ENCODE results near the gene EIF2B5.

EIF2B5 gene

GRCh38 chr3:184169896-184170875 is 35.0 kb downstream of the EIF2B5 start:
- no peak for DNase-seq
- in situ Hi-C loops (cut with MboI; ENCODE audit: low pct_unique_long_range_greater_than_20kb, low sequenced_read_pairs): no loop called here

DNA sequence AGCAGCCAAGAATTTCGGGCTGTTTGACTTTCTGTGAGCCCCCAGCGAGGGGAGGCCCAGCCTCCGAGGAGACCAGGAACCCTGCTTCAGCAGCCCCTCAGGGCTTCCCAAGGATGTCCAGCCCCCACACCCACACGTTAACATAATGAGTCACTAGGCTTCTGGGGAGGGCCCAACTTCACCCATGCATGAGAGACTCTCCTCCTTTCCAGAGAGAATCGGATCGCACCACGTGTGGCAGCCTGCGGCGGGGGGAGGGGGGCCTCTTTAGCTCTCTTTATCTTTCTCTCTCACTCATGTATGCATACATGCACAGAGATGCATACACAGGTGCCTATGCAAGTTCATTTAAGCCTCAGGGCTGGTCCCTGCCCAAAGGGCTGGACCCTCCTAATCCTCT is 36.4 kb downstream of the EIF2B5 start:
- no peak for DNase-seq
- in situ Hi-C loops (cut with MboI; ENCODE audit: low pct_unique_long_range_greater_than_20kb, low sequenced_read_pairs): no loop called here

DNA sequence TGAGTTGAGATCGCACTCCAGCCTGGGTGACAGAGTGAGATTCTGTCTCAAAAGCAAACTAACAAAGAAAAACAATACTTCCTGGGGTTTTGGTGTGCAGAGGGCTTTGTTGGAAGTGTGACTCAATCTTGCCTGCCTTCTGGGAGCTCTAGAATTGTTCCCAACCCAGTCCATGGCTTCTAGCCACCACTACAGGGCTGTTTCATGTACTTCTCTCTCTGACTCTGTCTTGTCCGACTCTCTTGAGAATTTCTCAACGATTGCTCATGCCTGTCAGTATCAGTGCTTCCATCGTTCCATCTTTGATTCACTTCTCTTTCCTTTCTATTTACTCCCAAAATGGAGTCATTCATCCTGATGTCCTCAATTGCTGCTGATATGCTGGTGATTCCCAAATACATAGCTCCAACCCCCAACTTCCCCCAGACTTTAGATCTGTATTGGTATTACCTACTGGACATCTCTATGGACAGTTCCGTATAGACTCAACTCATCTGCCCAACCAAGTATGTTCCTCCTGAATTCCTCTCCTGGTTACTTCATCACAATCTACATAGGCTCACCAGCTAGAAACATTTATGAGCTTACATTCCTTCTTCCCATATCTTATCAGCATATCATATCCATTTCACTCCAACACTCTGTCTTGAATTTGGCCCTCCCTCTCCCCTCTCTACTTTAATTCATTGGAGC is 37.7 kb downstream of the EIF2B5 start:
- DNase-seq: no peak

DNA sequence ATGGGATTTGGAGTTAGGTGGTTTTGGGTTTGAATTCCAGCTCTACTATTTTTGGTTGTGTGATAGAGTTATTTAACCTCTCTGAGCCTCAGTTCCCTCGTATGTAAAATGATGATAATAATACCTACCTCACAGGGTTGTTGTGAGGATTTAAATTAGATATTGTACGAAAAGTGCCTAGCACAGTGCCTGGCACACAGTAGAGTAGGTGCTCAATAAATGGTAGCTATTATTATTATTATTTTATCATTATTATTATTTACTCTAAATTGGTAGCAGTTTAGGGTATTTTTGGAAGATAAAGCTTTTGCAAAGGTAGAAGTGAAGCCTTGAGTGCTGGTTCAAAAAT is 38.2 kb downstream of the EIF2B5 start:
- in situ Hi-C loops (cut with MboI; ENCODE audit: low pct_unique_long_range_greater_than_20kb, low sequenced_read_pairs): no loop called here
- DNase-seq: no peak

More for the DNA sequence above, 37.7 kb downstream of the EIF2B5 start:
- in situ Hi-C loops (cut with MboI; ENCODE audit: low pct_unique_long_range_greater_than_20kb, low sequenced_read_pairs): no loop called here

DNA sequence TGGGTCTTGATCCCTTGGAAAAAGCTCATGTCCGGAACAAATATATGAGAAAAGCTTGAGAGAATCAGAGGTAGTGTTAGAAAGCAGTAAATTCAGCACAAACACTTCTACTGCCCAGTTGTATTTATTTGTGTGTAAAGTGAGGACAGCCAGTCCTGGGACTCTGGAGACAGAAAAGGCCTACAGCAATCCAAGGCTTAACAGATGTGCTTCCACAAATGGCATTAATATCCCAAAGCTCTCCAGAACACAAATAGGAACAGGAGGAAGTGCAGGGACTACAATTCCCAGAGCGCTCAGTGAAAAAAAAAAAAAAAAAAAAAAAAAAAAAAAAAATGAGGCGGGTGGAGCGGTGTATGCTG is 39.1 kb downstream of the EIF2B5 start:
- DNase-seq: no peak
- in situ Hi-C loops (cut with MboI; ENCODE audit: low pct_unique_long_range_greater_than_20kb, low sequenced_read_pairs): no loop called here

DNA sequence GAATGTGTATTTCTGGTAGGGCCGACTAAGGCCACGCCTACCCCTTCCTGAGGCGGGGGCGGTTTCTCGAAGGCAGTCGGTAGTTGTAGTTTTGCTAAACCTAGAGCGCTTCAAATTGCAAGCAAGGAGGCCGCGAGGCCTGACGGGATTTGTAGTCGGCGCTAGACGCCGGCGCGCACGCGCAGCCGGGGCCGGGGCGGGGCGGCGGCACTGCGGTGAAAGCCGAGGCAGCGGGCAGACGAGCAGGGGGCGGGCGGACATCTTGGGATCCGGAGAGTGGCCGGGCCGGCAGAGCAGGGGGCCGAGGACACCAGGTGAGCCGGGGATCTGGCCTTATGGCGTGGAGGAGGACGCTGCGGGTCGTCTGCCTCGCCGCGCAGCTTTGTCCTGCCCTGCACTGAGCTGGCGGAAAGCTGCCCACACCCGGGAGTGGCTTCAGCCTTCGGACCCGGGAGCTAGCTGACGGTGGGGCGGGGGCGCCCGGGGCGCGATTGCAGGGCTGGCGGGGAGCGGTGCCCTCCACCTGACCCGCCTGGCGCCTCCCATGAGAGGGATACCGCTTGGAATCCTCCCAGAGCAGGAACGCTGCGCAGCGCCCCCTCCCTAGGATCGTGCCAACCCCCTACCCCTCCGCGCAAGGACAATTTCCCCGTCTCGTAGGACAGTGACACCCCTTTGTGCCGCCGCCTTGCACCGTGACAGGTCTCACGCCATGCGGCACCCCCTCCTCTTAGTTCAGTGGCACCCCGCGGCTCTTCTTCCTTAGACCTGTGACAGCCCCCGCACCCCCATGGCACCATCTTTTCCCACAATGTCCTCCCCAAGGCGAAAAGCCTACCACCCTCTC is 39.7 kb downstream of the EIF2B5 start, which contains the start of gene AP2M1:
AP2M1 (plus strand) TSS at position 210 of the 847 bp plus-strand sequence. CDS start 2,139 bp downstream, outside the sequence.
- DNase-seq: peak; percentile 100
- in situ Hi-C loops (cut with MboI; ENCODE audit: low pct_unique_long_range_greater_than_20kb, low sequenced_read_pairs): no loop called here

GRCh38 chr3:184175506-184175905 is 40.3 kb downstream of the EIF2B5 start:
- in situ Hi-C loops (cut with MboI; ENCODE audit: low pct_unique_long_range_greater_than_20kb, low sequenced_read_pairs): no loop called here
- no peak for DNase-seq

DNA sequence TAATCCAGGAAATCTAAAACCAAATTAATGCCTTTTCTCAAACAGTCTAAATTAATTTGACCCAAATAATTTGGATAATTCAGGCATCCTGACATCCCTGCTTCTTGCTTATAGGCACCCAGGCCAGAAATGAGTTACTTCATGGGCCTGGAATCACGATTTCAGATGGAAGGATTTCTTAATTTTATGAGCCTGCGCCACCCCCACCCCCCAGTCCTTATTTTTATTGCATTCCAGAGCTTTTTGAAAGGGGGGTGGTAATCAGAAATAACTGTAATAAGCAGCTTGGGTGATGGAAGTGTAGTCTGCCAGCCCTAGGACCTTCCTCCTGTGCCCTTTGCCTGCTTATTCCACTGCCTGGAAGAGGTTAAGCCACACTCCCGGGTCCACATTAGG is 40.8 kb downstream of the EIF2B5 start:
- in situ Hi-C loops (cut with MboI; ENCODE audit: low pct_unique_long_range_greater_than_20kb, low sequenced_read_pairs): no loop called here

DNA sequence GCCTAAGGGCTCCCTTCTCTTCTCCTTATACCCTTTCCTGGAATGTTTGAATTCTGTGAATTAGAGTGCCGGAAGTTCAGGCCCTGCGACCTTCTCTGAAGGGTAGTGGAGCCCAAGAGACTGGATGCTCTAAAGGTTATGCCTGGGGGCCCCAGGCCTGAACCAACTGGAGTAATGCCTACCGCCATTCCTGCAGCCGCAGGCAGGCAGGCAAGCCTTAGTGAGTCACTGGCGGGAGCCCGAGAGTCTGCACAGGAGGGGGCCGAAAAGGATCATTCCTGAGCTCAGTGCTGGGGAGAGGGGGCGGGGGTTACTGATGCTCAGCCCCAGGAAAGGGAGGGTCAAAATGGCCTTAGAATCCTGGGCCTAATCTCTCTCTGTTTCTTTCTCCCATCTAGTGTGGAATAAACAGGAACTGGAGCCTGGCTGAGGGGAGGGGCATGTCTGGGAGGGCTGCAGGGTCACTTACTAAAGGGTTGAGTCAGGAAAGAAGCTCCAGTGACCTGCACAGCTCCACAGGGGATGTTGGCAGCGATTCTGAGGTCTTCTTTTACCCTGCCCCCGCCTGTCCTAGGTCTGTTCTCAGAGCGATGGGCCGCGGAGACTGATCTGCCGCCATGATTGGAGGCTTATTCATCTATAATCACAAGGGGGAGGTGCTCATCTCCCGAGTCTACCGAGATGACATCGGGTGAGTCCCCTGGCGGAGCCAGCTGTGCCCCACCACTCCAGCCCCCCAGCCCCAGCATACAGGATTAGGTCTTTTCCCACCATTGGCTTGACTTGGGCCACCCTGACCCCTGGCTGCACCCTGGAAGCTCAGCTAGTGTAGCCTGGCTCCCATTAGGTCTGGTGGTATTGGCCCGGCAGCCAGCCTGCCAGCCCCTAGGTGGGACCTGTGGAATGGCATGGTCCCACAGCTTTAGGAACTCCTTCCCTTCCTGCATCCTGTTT is 41.5 kb downstream of the EIF2B5 start:
- DNase-seq: peak; percentile 88
- in situ Hi-C loops (cut with MboI; ENCODE audit: low pct_unique_long_range_greater_than_20kb, low sequenced_read_pairs): no loop called here

More for the DNA sequence above, 40.8 kb downstream of the EIF2B5 start:
- DNase-seq: no peak

GRCh38 chr3:184177331-184177731 is 42.2 kb downstream of the EIF2B5 start:
- no peak for DNase-seq
- in situ Hi-C loops (cut with MboI; ENCODE audit: low pct_unique_long_range_greater_than_20kb, low sequenced_read_pairs): no loop called here

DNA sequence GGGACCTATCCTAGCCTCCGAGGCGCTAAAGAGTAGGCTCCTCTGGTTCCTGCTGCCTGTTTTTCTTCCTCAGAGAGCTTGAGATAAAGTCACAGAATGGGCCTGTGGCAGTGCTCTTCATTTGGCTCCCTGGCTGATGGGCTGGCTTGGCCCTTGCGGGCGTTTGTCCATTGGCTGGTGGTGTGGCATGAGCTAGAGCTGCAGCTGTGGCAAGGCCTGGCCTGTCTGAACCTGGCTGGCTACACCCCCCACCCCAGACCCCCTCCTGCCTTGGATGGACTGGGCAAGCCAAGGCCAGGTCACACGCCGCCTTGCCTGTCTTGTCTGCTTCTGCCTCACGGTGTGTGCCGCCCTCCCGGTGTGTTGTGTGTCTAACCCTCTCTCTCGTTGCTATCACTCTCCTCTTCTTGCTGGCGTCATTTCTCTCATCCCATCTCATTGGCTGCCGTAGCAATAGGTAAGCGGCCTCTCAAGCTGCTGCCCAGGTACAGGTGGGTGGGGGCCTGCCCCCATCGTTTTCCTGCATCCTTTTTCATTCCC is 42.7 kb downstream of the EIF2B5 start:
- in situ Hi-C loops (cut with MboI; ENCODE audit: low pct_unique_long_range_greater_than_20kb, low sequenced_read_pairs): no loop called here

DNA sequence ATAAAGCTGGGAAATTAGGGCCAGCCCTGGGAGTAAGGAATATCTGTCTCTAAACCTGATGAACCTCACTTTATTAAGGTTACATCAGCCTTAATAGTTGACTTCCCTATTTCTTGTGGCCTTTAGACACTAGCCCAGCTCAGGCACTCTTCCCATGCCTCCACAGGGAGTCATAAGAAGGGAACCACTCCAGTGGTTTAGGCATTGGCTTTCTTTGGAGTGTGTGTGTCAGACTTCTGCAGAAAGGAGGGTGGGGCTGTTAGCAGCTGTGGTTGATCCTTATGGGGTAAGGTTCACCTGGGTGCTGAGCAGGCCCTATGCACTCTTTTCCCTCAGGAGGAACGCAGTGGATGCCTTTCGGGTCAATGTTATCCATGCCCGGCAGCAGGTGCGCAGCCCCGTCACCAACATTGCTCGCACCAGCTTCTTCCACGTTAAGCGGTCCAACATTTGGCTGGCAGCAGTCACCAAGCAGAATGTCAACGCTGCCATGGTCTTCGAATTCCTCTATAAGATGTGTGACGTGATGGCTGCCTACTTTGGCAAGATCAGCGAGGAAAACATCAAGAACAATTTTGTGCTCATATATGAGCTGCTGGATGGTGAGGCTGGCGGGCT is 43.5 kb downstream of the EIF2B5 start:
- in situ Hi-C loops (cut with MboI; ENCODE audit: low pct_unique_long_range_greater_than_20kb, low sequenced_read_pairs): no loop called here
- no peak for DNase-seq

More for the DNA sequence above, 42.7 kb downstream of the EIF2B5 start:
- DNase-seq: no peak

GRCh38 chr3:184180165-184180564 is 45.0 kb downstream of the EIF2B5 start:
- in situ Hi-C loops (cut with MboI; ENCODE audit: low pct_unique_long_range_greater_than_20kb, low sequenced_read_pairs): no loop called here
- DNase-seq: no peak

DNA sequence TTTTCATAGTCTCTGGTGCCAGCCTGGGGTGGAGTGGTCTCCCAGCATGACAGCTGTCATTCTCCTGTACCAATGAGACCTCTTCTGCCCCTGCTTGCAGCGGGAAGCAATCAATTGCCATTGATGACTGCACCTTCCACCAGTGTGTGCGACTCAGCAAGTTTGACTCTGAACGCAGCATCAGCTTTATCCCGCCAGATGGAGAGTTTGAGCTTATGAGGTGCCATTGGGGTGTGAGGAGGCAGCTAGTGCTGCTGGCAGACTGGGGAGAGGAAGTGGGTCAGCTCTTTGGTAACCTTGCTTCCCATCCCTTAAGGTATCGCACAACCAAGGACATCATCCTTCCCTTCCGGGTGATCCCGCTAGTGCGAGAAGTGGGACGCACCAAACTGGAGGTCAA is 46.4 kb downstream of the EIF2B5 start:
- in situ Hi-C loops (cut with MboI; ENCODE audit: low pct_unique_long_range_greater_than_20kb, low sequenced_read_pairs): no loop called here

GRCh38 chr3:184183679-184184078 is 48.5 kb downstream of the EIF2B5 start:
- no peak for DNase-seq
- in situ Hi-C loops (cut with MboI; ENCODE audit: low pct_unique_long_range_greater_than_20kb, low sequenced_read_pairs): no loop called here

More for the DNA sequence above, 46.4 kb downstream of the EIF2B5 start:
- no peak for DNase-seq

GRCh38 chr3:184184546-184185230 is 49.5 kb downstream of the EIF2B5 start:
- in situ Hi-C loops (cut with MboI; ENCODE audit: low pct_unique_long_range_greater_than_20kb, low sequenced_read_pairs): no loop called here
- no peak for DNase-seq

Data from KBM-7 (cell line).